Thoracic aorta (tissue), 2 donors: Measurements from ENCODE around the gene RELL2. TPM values are rescaled to one million over a fixed set of nuclear protein-coding genes. Genes with fewer than 3 reads are reported as not detected.

Experiments
- ATAC-seq: fragments of 150-250 bp; one replicate; pipeline ENCODE4 v1.8.0; 2017; ENCODE audit warnings: low read depth; ENCODE audit not compliant: insufficient number of reproducible peaks, low FRiP score
- DNase-seq: peaks from one replicate; pipeline ENCODE4 v3.0.0-alpha.2; 2020; ENCODE audit warnings: low spot score
- H3K27ac ChIP-seq, 2 donors: fragments of 200-600 bp; sonication (generic); 1 replicate in 1 of 2; 2 replicates in 1 of 2; pipeline ENCODE4 v1.5.1; 2016; ENCODE audit warnings: mild to moderate bottlenecking in 2 of 2, moderate library complexity in 2 of 2
- H3K27me3 ChIP-seq: fragments of 200-600 bp; sonication (generic); replicated peaks from 2 replicates; pipeline ENCODE4 v1.6.0; 2016; ENCODE audit warnings: mild to moderate bottlenecking; ENCODE audit not compliant: insufficient read depth
- H3K36me3 ChIP-seq: fragments of 200-600 bp; sonication (generic); one replicate; pipeline ENCODE4 v1.5.1; 2016
- H3K4me1 ChIP-seq, 2 donors: fragments of 200-600 bp; sonication (generic); 1 replicate in 1 of 2; 2 replicates in 1 of 2; pipeline versions ENCODE4 v1.5.1 to v1.6.0; 2016; ENCODE audit warnings: low read depth in 2 of 2, mild to moderate bottlenecking in 1 of 2; ENCODE audit not compliant: control insufficient read depth in 1 of 2
- H3K4me3 ChIP-seq: fragments of 200-600 bp; sonication (generic); 2 replicates; pipeline ENCODE4 v1.5.1; 2016; ENCODE audit warnings: mild to moderate bottlenecking
- H3K9me3 ChIP-seq: fragments of 200-600 bp; sonication (generic); 2 replicates; pipeline ENCODE4 v1.5.1; 2016
- CTCF ChIP-seq: fragments of 200-600 bp; sonication (generic); IDR thresholded peaks from one replicate; pipeline ENCODE4 v1.5.1; 2019; ENCODE audit warnings: antibody characterized with exemption
- total RNA-seq, 2 donors: library from RNA; depleted of rRNA; stranded (reverse); fragments of >200 nt; gene quantifications; one replicate each; pipeline versions ENCODE4 v1.1.0 to v1.2.3, GENCODE V29; 2016

The RELL2 gene
- total RNA-seq, result 1 to 10 TPM; 1.6 to 3.2 TPM

- peak; percentile 86 for ATAC-seq
Observed at GRCh38 chr5:141636413-141637122, at the start of gene RELL2, which contains the start of gene HDAC3. TSS of gene RELL2 (plus strand) at chr5:141636997. CDS start at chr5:141638226, 1,229 bp downstream. TSS of gene HDAC3 (minus strand) at chr5:141636849. CDS start at chr5:141636790, 59 bp downstream.

GRCh38 chr5:141590127-141590526 is 46.7 kb upstream of the RELL2 start:
- ATAC-seq (no peak), DNase-seq (no peak)
- H3K9me3 ChIP-seq, result no peaks in the 10 kb centered on the region
- no peaks in the 10 kb centered on the region for H3K4me1 ChIP-seq
- H3K27me3 ChIP-seq, result no peaks in the 10 kb centered on the region
- no peak for TF ChIP-seq CTCF
- no peak overlapping the region for H3K27ac ChIP-seq
- peaks cover 18% of the 10 kb centered on the region for H3K36me3 ChIP-seq
- no peak overlapping the region for H3K4me3 ChIP-seq

More at GRCh38 chr5:141636413-141637122, at the start of gene RELL2, which contains the start of gene HDAC3:
- Histone ChIP-seq H3K4me1 (peaks cover 9 to 31% of the 10 kb centered on the region in 2 donors), H3K27ac (peak within 1 kb of the TSS; percentile 45 to 61), H3K9me3 (no peaks in the 10 kb centered on the region), H3K36me3 (no peaks in the 10 kb centered on the region), H3K4me3 (peak within 1 kb of the TSS; percentile 78), H3K27me3 (no peaks in the 10 kb centered on the region)
- peak; percentile 66 for DNase-seq
- TF ChIP-seq CTCF, result no peak

- TF ChIP-seq CTCF, result no peak
- no peak for ATAC-seq
- Histone ChIP-seq H3K36me3 (no peaks in the 10 kb centered on the region), H3K4me3 (no peak overlapping the region), H3K9me3 (no peaks in the 10 kb centered on the region), H3K27me3 (no peaks in the 10 kb centered on the region), H3K4me1 (peaks cover 20 to 22% of the 10 kb centered on the region in 2 donors), H3K27ac (no peak overlapping the region)
- DNase-seq, result no peak
Observed at GRCh38 chr5:141596867-141597266, 39.9 kb upstream of the RELL2 start.

GRCh38 chr5:141597394-141597793 is 39.4 kb upstream of the RELL2 start:
- Histone ChIP-seq H3K27me3 (no peaks in the 10 kb centered on the region), H3K4me1 (peaks cover 20 to 24% of the 10 kb centered on the region in 2 donors), H3K36me3 (no peaks in the 10 kb centered on the region), H3K4me3 (no peak overlapping the region), H3K9me3 (no peaks in the 10 kb centered on the region), H3K27ac (peak overlapping the region in 1 of 2 donors; percentile 27)
- TF ChIP-seq CTCF, result no peak
- ATAC-seq (no peak), DNase-seq (no peak)

DNA sequence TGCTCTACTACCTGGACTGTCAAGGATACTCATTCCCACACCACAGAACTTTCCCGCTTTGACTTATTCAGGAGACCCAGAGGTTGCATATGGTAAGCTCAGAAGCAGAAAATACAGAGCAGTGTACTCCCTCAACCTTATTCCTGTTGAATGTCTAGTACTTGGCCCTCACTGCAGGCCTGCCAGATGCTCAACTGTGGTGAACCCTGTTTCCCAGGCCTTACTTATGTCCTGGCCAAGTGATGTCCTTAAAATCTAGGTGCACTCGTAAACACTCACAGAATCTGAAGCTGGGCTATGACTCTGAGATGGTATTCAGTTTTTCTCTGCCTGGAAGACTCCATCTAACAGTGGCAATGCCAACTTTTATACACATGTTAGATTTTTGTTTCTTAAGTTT is 39.0 kb upstream of the RELL2 start:
- Histone ChIP-seq H3K36me3 (no peaks in the 10 kb centered on the region), H3K9me3 (no peaks in the 10 kb centered on the region), H3K4me3 (no peak overlapping the region), H3K27ac (peak overlapping the region in 1 of 2 donors; percentile 27), H3K4me1 (peaks cover 20 to 25% of the 10 kb centered on the region in 2 donors), H3K27me3 (no peaks in the 10 kb centered on the region)
- DNase-seq (no peak), ATAC-seq (no peak)
- TF ChIP-seq CTCF, result no peak
